Stimulated activated CD4-positive, alpha-beta T cell treated with anti-CD3 and anti-CD28 coated beads, Interleukin-1b, Interleukin-23, amount 100 ng/mL, for 4 hours (primary cell): ENCODE data around the gene OR51Q1.

Source experiments
- DNase-seq, 2 donors: peaks; one replicate each; pipeline ENCODE4 v3.0.0-alpha.2; 2020; ENCODE audit warnings: low read depth in 2 of 2

Gene OR51Q1, protein sequence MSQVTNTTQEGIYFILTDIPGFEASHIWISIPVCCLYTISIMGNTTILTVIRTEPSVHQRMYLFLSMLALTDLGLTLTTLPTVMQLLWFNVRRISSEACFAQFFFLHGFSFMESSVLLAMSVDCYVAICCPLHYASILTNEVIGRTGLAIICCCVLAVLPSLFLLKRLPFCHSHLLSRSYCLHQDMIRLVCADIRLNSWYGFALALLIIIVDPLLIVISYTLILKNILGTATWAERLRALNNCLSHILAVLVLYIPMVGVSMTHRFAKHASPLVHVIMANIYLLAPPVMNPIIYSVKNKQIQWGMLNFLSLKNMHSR

GRCh38 chr11:5421811-5422210, at the start of gene OR51Q1:
TSS of gene OR51Q1 (plus strand) at chr11:5422111. CDS start at chr11:5422201, 90 bp downstream.
- DNase-seq, result no peak

- no peak for DNase-seq
Measured at GRCh38 chr11:5380740-5381342, 41.1 kb upstream of the OR51Q1 start.

- no peak for DNase-seq
Measured at GRCh38 chr11:5383576-5383975, 38.3 kb upstream of the OR51Q1 start, which contains the start of gene OR51M1. TSS of gene OR51M1 (plus strand) at chr11:5383812. CDS start at chr11:5389399, 5,587 bp downstream.

DNA sequence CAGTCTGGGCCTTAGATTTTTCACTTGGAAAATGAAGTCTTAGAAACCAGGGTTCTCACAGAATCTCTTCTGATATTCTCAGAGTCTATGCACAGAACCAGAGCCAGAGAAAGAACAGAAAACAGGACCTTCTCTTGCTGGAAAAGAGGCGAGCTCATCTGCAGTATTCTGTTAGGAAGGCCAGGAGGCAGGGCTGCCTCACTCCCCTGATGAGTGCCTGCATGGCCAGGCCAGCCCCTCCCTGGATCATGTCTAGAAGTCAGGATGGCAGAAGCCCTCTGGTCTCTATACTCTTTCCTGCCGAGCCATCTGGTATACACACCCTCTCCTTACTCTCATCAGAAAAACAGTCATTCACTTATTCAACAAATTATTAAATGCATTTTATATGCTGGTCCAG, 37.6 kb upstream of the OR51Q1 start:
- DNase-seq, result no peak

DNA sequence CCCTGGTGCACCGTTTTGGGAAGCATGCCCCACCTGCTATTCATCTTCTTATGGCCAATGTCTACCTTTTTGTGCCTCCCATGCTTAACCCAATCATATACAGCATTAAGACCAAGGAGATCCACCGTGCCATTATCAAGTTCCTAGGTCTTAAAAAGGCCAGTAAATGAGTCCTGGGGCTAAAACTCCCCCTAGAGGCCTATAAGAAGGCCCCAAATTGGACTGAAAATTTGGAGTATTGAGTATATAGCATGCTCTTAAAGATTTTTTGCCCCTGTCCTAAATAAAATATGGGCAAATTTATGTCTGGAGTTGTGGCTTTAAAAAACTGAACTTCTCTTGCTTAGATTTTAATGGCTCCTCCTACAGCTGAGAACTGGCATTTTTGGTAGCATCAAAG, 31.7 kb upstream of the OR51Q1 start:
- no peak for DNase-seq

- no peak for DNase-seq
Measured at GRCh38 chr11:5394091-5394490, 27.8 kb upstream of the OR51Q1 start.

DNA sequence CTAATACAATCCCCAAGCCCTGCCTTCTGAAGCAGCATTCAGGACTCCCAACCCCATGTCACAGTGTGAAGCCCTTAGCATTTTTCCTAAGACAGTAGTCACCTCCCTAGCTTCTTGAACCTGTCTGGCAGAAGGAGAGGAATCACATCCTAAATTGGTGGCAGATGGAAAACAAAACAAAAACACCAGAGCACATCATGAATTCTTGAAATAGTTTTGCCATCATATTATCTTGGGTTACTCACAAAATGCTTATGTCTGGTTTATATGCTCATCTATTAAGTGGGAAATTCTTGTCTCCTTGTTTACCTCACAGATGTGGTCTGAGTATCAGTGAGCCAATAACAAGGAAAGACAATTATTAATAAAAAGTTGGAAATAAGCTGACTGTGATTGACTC, 23.0 kb upstream of the OR51Q1 start:
- DNase-seq, result no peak

DNA sequence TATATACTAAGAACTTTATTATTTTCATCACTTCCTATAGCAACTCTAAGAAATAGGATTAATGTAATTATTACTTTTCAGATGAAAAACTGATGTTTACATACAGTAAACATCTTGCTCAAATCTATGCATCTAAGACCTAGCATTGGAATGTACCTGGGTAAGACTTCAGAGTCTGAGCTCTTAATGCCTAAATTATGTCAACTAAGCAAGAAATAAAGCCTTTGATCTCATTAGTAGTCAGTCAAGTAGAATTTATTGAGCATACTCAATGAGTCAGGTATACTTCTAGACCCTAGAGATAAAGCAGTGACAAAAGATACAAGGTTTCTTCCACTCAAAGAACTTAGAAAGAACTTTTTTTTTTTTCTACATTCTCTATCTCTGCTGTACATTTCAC, 16.7 kb upstream of the OR51Q1 start:
- no peak for DNase-seq

GRCh38 chr11:5420993-5421392, 918 bp upstream of the OR51Q1 start:
- no peak for DNase-seq

- no peak for DNase-seq
Measured at GRCh38 chr11:5423131-5423530, 1.2 kb downstream of the OR51Q1 start.

- DNase-seq, result no peak
Measured at GRCh38 chr11:5441414-5441813, 19.5 kb downstream of the OR51Q1 start, which contains the start of gene OR51I1. TSS of gene OR51I1 (minus strand) at chr11:5441514. CDS start at chr11:5441514, 0 bp downstream.

DNA sequence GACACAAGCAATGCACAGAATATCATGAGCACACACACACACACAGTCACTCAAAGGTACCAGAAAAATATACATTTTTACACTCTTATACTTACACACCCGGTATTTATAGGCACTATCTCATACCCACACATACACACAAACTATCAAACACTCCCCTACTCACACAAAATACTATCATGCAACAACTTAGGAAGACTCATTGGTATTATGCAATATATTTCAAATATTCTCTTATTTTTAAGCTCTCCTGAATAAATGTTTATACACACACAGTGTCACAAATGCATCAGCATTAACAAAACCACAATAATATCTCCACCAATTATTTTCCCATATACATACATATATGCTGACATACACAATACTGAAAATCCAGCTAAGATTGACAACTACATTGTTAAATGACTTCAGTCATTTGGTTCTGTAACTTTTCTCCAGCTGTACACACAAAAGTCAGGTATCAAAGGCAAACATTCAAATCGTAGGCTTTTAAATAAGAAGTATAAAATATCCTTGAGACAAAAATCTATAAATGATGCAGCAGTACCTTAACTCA, 22.0 kb downstream of the OR51Q1 start:
- DNase-seq, result no peak

DNA sequence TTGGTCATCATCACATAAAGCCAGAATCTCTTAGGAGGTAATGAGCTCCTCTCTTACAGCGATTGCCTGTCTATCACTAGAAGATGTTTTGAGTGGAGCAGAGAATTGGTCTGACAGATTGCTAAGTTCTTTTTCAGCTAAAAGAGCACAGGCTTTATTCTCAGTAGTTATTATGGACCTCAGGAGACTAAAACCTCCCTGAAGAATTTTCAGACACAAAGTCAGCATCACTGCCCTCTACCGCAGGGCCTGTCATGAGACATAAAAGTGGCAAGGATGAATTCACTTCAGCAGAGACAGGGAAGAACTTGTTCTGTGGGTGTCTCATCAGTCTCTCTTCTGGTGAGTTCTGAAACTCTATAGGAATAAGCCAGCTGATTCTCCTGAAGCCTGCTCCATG, 27.1 kb downstream of the OR51Q1 start, which contains the start of gene OR51I2:
Gene OR51I2 (plus strand): TSS at position 301 of the 400 bp plus-strand sequence. CDS start 4,166 bp downstream, outside the sequence.
- no peak for DNase-seq

DNA sequence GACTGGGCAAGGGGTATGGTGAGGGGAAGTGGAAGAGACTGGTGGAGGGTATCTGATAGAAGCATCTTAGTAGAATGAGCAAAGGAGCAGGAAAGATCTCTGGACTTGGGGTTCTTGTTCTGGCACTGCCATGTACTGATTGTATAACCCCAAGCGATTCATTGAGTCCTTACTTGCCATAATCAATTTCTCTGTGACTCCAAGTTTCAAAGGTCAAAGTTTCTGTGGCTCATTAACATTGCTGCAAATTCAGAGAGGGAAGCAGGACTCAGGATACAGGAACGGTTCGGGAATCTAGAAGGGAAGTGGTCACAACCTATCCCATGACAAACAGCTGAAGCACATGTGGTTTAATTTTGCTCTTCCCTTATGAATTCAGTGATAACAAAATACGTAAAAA, 27.5 kb downstream of the OR51Q1 start:
- no peak for DNase-seq

DNA sequence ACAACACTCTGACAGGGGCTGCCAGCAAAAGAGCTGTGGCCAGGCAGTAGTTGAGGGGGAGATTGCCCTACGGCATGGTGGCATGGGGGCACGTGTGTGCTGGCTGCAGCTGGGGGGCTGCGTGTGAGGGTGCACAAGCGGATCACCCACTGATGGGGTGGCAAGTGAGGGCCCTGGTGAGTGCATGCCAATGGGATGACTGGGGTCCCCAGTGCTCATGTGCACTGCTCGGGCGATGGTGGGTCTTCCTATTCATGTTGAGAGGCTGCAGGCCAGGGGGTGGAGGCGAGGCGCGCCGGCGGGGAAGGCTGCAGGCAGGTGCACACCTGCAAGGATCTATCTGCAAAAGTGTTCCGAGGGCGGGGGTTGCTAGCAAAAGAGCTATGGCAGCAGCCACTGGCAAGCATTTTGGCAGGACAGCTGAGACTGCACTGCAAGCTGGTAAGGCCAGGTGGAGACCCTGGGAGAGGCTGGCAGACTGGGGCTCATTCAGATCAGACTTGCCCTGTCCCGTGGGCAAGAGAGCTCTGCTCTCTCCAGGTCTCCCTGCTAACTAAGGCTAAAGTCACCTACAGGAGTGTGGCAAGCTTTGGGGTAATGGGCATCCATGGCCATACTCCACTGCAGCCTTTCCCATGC, 39.2 kb downstream of the OR51Q1 start:
- DNase-seq, result no peak

DNA sequence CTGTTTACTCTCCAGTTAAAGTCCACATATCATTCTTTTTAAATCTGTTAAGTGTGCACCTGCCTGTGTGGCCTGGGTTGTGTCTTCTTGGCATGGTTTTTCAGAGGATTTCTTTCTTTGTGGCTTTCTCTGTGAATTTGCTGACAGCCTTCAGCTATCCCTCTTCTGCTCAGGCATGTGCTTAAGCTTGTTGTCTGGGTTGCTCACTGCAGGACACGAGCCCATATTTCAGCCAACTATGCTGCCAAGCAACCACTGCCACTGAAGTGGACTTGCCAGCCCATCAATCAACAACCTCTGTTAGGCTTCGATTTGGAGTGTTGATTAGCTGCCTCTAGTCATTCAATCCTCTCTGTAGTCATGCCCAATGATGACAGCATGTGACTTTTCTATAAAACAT, 45.6 kb downstream of the OR51Q1 start:
- no peak for DNase-seq
